Naive B cell (primary cell): ENCODE measurements around the gene BSND. TPM values are rescaled to one million over a fixed set of nuclear protein-coding genes. Genes with fewer than 3 reads are reported as not detected.
A peak's percentile ranks its signal among the peaks of the same experiment; 100 is the strongest.

ENCODE experiments used
- ATAC-seq, 2 donors: fragments of 150-1000 bp; cut with Tn5 transposase; 2 replicates each; pipeline ENCODE4 v1.10.0; 2021; ENCODE audit warnings: low read depth in 2 of 2, mild to moderate bottlenecking in 2 of 2, moderate library complexity in 2 of 2
- DNase-seq: peaks from one replicate; pipeline ENCODE4 v3.0.0; 2022
- H3K27ac Mint-ChIP-seq, 6 donors: one replicate each; pipeline ENCODE4 v1.8.0; 2020 to 2022; ENCODE audit warnings: mild to moderate bottlenecking in 6 of 6, mixed read lengths in 6 of 6, moderate library complexity in 5 of 6, inconsistent platforms in 2 of 6
- H3K27me3 Mint-ChIP-seq, 3 donors: one replicate each; pipeline ENCODE4 v1.8.0; 2021 to 2022; ENCODE audit warnings: mixed read lengths in 3 of 3, mild to moderate bottlenecking in 1 of 3
- H3K36me3 Mint-ChIP-seq, 2 donors: one replicate each; pipeline ENCODE4 v1.8.0; 2020 to 2022; ENCODE audit warnings: mixed read lengths in 2 of 2, inconsistent platforms in 1 of 2, mild to moderate bottlenecking in 1 of 2
- H3K4me1 Mint-ChIP-seq, 3 donors: one replicate each; pipeline ENCODE4 v1.8.0; 2020 to 2022; ENCODE audit warnings: mixed read lengths in 3 of 3, inconsistent platforms in 1 of 3, mild to moderate bottlenecking in 1 of 3, moderate library complexity in 1 of 3
- H3K4me3 Mint-ChIP-seq, 8 donors: one replicate each; pipeline ENCODE4 v1.8.0; 2020 to 2022; ENCODE audit warnings: mild to moderate bottlenecking in 8 of 8, mixed read lengths in 8 of 8, moderate library complexity in 8 of 8, inconsistent platforms in 2 of 8
- H3K9me3 Mint-ChIP-seq, 7 donors: one replicate each; pipeline ENCODE4 v1.8.0; 2020 to 2022; ENCODE audit warnings: mixed read lengths in 7 of 7, mild to moderate bottlenecking in 5 of 7, inconsistent platforms in 2 of 7, moderate library complexity in 1 of 7
- polyA plus RNA-seq, 6 donors: library from polyadenylated mRNA; unstranded; fragments of 300-500 nt; fragmentation: Illumina TruSeq; gene quantifications; one replicate each; pipeline ENCODE4 v1.2.3, GENCODE V29; 2021; ENCODE audit warnings: low read depth in 6 of 6

Gene BSND
- polyA plus RNA-seq, 6 donors from 2014 or later: not detected

- H3K4me1 Mint-ChIP-seq: peaks cover 10 to 17% (median 14%) of the 10 kb centered on the region in 3 donors
- ATAC-seq (peak; percentile 58 to 64), DNase-seq (no peak)
- H3K4me3 Mint-ChIP-seq: peak overlapping the region in 6 of 8 donors; percentile 1 to 68 (median 18)
- H3K27me3 Mint-ChIP-seq: peaks cover 6 to 15% (median 14%) of the 10 kb centered on the region in 3 donors
- H3K9me3 Mint-ChIP-seq: peaks cover 0 to 3% (median 0%) of the 10 kb centered on the region in 7 donors
- H3K36me3 Mint-ChIP-seq: no peaks in the 10 kb centered on the region
- peak overlapping the region in 5 of 6 donors; percentile 7 to 55 (median 45) for H3K27ac Mint-ChIP-seq
These were observed 33.0 kb upstream of the BSND start for GRCh38 chr1:54965624-54966340.

- no peaks in the 10 kb centered on the region for H3K36me3 Mint-ChIP-seq
- H3K9me3 Mint-ChIP-seq: peaks cover 0 to 3% (median 0%) of the 10 kb centered on the region in 7 donors
- no peak overlapping the region for H3K27ac Mint-ChIP-seq
- H3K4me1 Mint-ChIP-seq: peaks cover 10 to 17% (median 14%) of the 10 kb centered on the region in 3 donors
- DNase-seq: no peak
- no peak for ATAC-seq
- H3K4me3 Mint-ChIP-seq: no peak overlapping the region
- peaks cover 6 to 22% (median 19%) of the 10 kb centered on the region in 3 donors for H3K27me3 Mint-ChIP-seq
These were observed 31.4 kb upstream of the BSND start for GRCh38 chr1:54967372-54967771.

GRCh38 chr1:54968551-54968950 lies 30.2 kb upstream of the BSND start:
- Mint-ChIP-seq H3K4me3 (no peak overlapping the region), H3K9me3 (peaks cover 0 to 3% (median 0%) of the 10 kb centered on the region in 7 donors), H3K27me3 (peaks cover 6 to 33% (median 30%) of the 10 kb centered on the region in 3 donors), H3K27ac (no peak overlapping the region), H3K36me3 (no peaks in the 10 kb centered on the region), H3K4me1 (peaks cover 10 to 17% (median 14%) of the 10 kb centered on the region in 3 donors)
- ATAC-seq (no peak), DNase-seq (no peak)

GRCh38 chr1:54969879-54970278 lies 28.9 kb upstream of the BSND start:
- ATAC-seq (no peak), DNase-seq (no peak)
- Mint-ChIP-seq H3K27ac (no peak overlapping the region), H3K27me3 (peaks cover 14 to 41% (median 40%) of the 10 kb centered on the region in 3 donors), H3K36me3 (no peaks in the 10 kb centered on the region), H3K4me1 (peaks cover 10 to 17% (median 14%) of the 10 kb centered on the region in 3 donors), H3K4me3 (no peak overlapping the region), H3K9me3 (peaks cover 0 to 3% (median 0%) of the 10 kb centered on the region in 7 donors)

- Mint-ChIP-seq H3K27me3 (peaks cover 22 to 50% (median 50%) of the 10 kb centered on the region in 3 donors), H3K4me3 (no peak overlapping the region), H3K36me3 (no peaks in the 10 kb centered on the region), H3K27ac (no peak overlapping the region), H3K9me3 (peaks cover 0 to 3% (median 0%) of the 10 kb centered on the region in 7 donors), H3K4me1 (peaks cover 7 to 10% (median 10%) of the 10 kb centered on the region in 3 donors)
- ATAC-seq: no peak
- no peak for DNase-seq
These were observed 27.8 kb upstream of the BSND start for GRCh38 chr1:54970901-54971300.

- no peaks in the 10 kb centered on the region for H3K36me3 Mint-ChIP-seq
- no peak overlapping the region for H3K4me3 Mint-ChIP-seq
- peaks cover 4 to 5% (median 5%) of the 10 kb centered on the region in 3 donors for H3K4me1 Mint-ChIP-seq
- H3K9me3 Mint-ChIP-seq: peaks cover 0 to 3% (median 0%) of the 10 kb centered on the region in 7 donors
- ATAC-seq: peak in 1 of 2 donors; percentile 57
- no peak for DNase-seq
- peaks cover 22 to 51% (median 51%) of the 10 kb centered on the region in 3 donors for H3K27me3 Mint-ChIP-seq
- no peak overlapping the region for H3K27ac Mint-ChIP-seq
These were observed 27.4 kb upstream of the BSND start for GRCh38 chr1:54971317-54971791.

GRCh38 chr1:54972436-54972835 lies 26.3 kb upstream of the BSND start:
- H3K27me3 Mint-ChIP-seq: peaks cover 22 to 57% (median 51%) of the 10 kb centered on the region in 3 donors
- DNase-seq (no peak), ATAC-seq (no peak)
- peak overlapping the region in 1 of 8 donors; percentile 35 for H3K4me3 Mint-ChIP-seq
- no peaks in the 10 kb centered on the region for H3K36me3 Mint-ChIP-seq
- H3K27ac Mint-ChIP-seq: no peak overlapping the region
- peaks cover 0 to 1% (median 0%) of the 10 kb centered on the region in 7 donors for H3K9me3 Mint-ChIP-seq
- no peaks in the 10 kb centered on the region for H3K4me1 Mint-ChIP-seq

GRCh38 chr1:54973205-54973921 lies 25.4 kb upstream of the BSND start:
- H3K4me1 Mint-ChIP-seq: no peaks in the 10 kb centered on the region
- ATAC-seq (no peak), DNase-seq (no peak)
- peaks cover 0 to 1% (median 0%) of the 10 kb centered on the region in 7 donors for H3K9me3 Mint-ChIP-seq
- no peaks in the 10 kb centered on the region for H3K36me3 Mint-ChIP-seq
- no peak overlapping the region for H3K27ac Mint-ChIP-seq
- H3K4me3 Mint-ChIP-seq: no peak overlapping the region
- peaks cover 28 to 64% (median 59%) of the 10 kb centered on the region in 3 donors for H3K27me3 Mint-ChIP-seq

GRCh38 chr1:54975356-54976108 lies 23.2 kb upstream of the BSND start:
- Mint-ChIP-seq H3K27me3 (peaks cover 27 to 66% (median 56%) of the 10 kb centered on the region in 3 donors), H3K36me3 (no peaks in the 10 kb centered on the region), H3K9me3 (peaks cover 0 to 1% (median 0%) of the 10 kb centered on the region in 7 donors), H3K27ac (no peak overlapping the region), H3K4me1 (no peaks in the 10 kb centered on the region), H3K4me3 (no peak overlapping the region)
- no peak for ATAC-seq
- no peak for DNase-seq

GRCh38 chr1:54976747-54977146 lies 22.0 kb upstream of the BSND start:
- no peak overlapping the region for H3K27ac Mint-ChIP-seq
- peaks cover 36 to 65% (median 61%) of the 10 kb centered on the region in 3 donors for H3K27me3 Mint-ChIP-seq
- ATAC-seq (no peak), DNase-seq (no peak)
- no peaks in the 10 kb centered on the region for H3K4me1 Mint-ChIP-seq
- H3K9me3 Mint-ChIP-seq: peaks cover 0 to 1% (median 0%) of the 10 kb centered on the region in 7 donors
- H3K4me3 Mint-ChIP-seq: no peak overlapping the region
- no peaks in the 10 kb centered on the region for H3K36me3 Mint-ChIP-seq

- peaks cover 37 to 72% (median 66%) of the 10 kb centered on the region in 3 donors for H3K27me3 Mint-ChIP-seq
- no peak overlapping the region for H3K27ac Mint-ChIP-seq
- H3K4me3 Mint-ChIP-seq: peak overlapping the region in 1 of 8 donors; percentile 47
- no peaks in the 10 kb centered on the region for H3K36me3 Mint-ChIP-seq
- H3K4me1 Mint-ChIP-seq: no peaks in the 10 kb centered on the region
- no peak for ATAC-seq
- H3K9me3 Mint-ChIP-seq: peaks cover 0 to 1% (median 0%) of the 10 kb centered on the region in 7 donors
- no peak for DNase-seq
These were observed 21.0 kb upstream of the BSND start for GRCh38 chr1:54977533-54978297.

- no peaks in the 10 kb centered on the region for H3K4me1 Mint-ChIP-seq
- no peak overlapping the region for H3K27ac Mint-ChIP-seq
- H3K36me3 Mint-ChIP-seq: no peaks in the 10 kb centered on the region
- H3K27me3 Mint-ChIP-seq: peaks cover 43 to 68% (median 58%) of the 10 kb centered on the region in 3 donors
- DNase-seq (no peak), ATAC-seq (no peak)
- H3K4me3 Mint-ChIP-seq: no peak overlapping the region
- peaks cover 0 to 1% (median 0%) of the 10 kb centered on the region in 7 donors for H3K9me3 Mint-ChIP-seq
These were observed 20.0 kb upstream of the BSND start for GRCh38 chr1:54978528-54979326.
